B cell (primary cell): Measurements from ENCODE around the gene SGTA. TPM values are rescaled to one million over a fixed set of nuclear protein-coding genes. Genes with fewer than 3 reads are reported as not detected.

Experiments
- ATAC-seq: fragments of 200-7000 bp; cut with Tn5 transposase; one replicate; pipeline ENCODE4 v1.10.0; 2021; ENCODE audit warnings: low read depth, mild to moderate bottlenecking, moderate number of reproducible peaks, moderate library complexity
- CTCF ChIA-PET: fragments of 350-600 bp; sonication (Branson Sonifier 250); formaldehyde crosslinking; loops from one replicate; lab custom pipeline; 2021; ENCODE audit warnings: antibody characterized with exemption, inconsistent platforms; lab: Charles Lee
- POLR2A ChIA-PET: fragments of 350-600 bp; sonication (Branson Sonifier 250); formaldehyde crosslinking; loops from one replicate; lab custom pipeline; 2021; ENCODE audit warnings: antibody characterized with exemption; lab: Charles Lee
- DNase-seq: peaks from one replicate; pipeline ENCODE4 v3.0.0; 2013
- H2AFZ ChIP-seq: 2 replicates; pipeline ENCODE4 v1.6.1; 2012; ENCODE audit warnings: mild to moderate bottlenecking, low read depth, low read length; ENCODE audit not compliant: insufficient read depth, poor library complexity, severe bottlenecking
- H3K27ac ChIP-seq, 2 donors: 1 replicate in 1 of 2; 2 replicates in 1 of 2; pipeline ENCODE4 v1.5.1; 2012 to 2013; ENCODE audit warnings: low read length in 2 of 2, mild to moderate bottlenecking in 2 of 2, moderate library complexity in 1 of 2
- H3K27me3 ChIP-seq, 4 experiments: fragments of 200-600 bp in 1 of 4; sonication (generic) in 1 of 4; replicated peaks in 1 of 4; 1 replicate in 2 of 4; 2 replicates in 2 of 4; pipeline versions ENCODE4 v1.6.1 to v1.7.0; 2013 to 2016; ENCODE audit warnings: low read length in 3 of 4, mild to moderate bottlenecking in 2 of 4, mixed read lengths in 1 of 4, moderate library complexity in 1 of 4; ENCODE audit not compliant: insufficient read depth in 4 of 4, control insufficient read depth in 3 of 4; ENCODE audit errors: control extremely low read depth in 1 of 4
- H3K36me3 ChIP-seq, 2 experiments: replicated peaks in 1 of 2; 1 replicate in 1 of 2; 2 replicates in 1 of 2; pipeline versions ENCODE4 v1.6.1 to v1.7.1; 2013; ENCODE audit warnings: low read length in 1 of 2; ENCODE audit not compliant: insufficient read depth in 2 of 2, control insufficient read depth in 1 of 2; ENCODE audit errors: control extremely low read depth in 1 of 2, extremely low read depth in 1 of 2
- H3K4me1 ChIP-seq, 2 donors: fragments of 200-600 bp in 1 of 2; sonication (generic) in 1 of 2; 1 replicate in 1 of 2; 2 replicates in 1 of 2; pipeline versions ENCODE4 v1.5.1 to v1.6.1; 2013 to 2017; ENCODE audit warnings: low read length in 2 of 2; ENCODE audit not compliant: control insufficient read depth in 2 of 2, insufficient read depth in 2 of 2
- H3K4me2 ChIP-seq: replicated peaks from 2 replicates; pipeline ENCODE3; 2012; ENCODE audit warnings: mild to moderate bottlenecking, low read depth, low read length; ENCODE audit not compliant: poor library complexity, severe bottlenecking
- H3K4me3 ChIP-seq, 5 experiments: fragments of 200-600 bp in 1 of 5; sonication (generic) in 1 of 5; 1 replicate in 3 of 5; 2 replicates in 2 of 5; pipeline versions ENCODE4 v1.5.1 to v1.7.0; 2011 to 2016; ENCODE audit warnings: low read length in 4 of 5, mild to moderate bottlenecking in 4 of 5, low read depth in 2 of 5, control low read depth in 1 of 5, moderate library complexity in 1 of 5; ENCODE audit not compliant: insufficient read depth in 1 of 5; ENCODE audit errors: control extremely low read depth in 1 of 5, extremely low read depth in 1 of 5
- H3K79me2 ChIP-seq: fragments of 200-600 bp; sonication (generic); one replicate; pipeline ENCODE4 v1.6.0; 2016; ENCODE audit warnings: low read length; ENCODE audit not compliant: control insufficient read depth, insufficient read depth
- H3K9ac ChIP-seq: fragments of 200-600 bp; sonication (generic); 2 replicates; pipeline ENCODE4 v1.6.1; 2017; ENCODE audit warnings: mild to moderate bottlenecking, low read length, moderate library complexity
- H3K9me3 ChIP-seq, 3 donors: one replicate each; pipeline versions ENCODE4 v1.6.1 to v1.7.1; 2013; ENCODE audit warnings: low read length in 2 of 3; ENCODE audit not compliant: control insufficient read depth in 2 of 3, insufficient read depth in 1 of 3; ENCODE audit errors: control extremely low read depth in 1 of 3
- H4K20me1 ChIP-seq: 2 replicates; pipeline ENCODE4 v1.6.0; 2012; ENCODE audit warnings: mild to moderate bottlenecking, low read length; ENCODE audit not compliant: insufficient read depth, control insufficient read depth, poor library complexity, severe bottlenecking
- H3K27ac Mint-ChIP-seq: one replicate; pipeline ENCODE4 v1.8.0; 2021; ENCODE audit warnings: mixed read lengths
- H3K27me3 Mint-ChIP-seq: one replicate; pipeline ENCODE4 v1.8.0; 2021; ENCODE audit warnings: mixed read lengths
- H3K4me1 Mint-ChIP-seq: one replicate; pipeline ENCODE4 v1.8.0; 2021; ENCODE audit warnings: mixed read lengths
- H3K4me3 Mint-ChIP-seq: one replicate; pipeline ENCODE4 v1.8.0; 2021; ENCODE audit warnings: mixed read lengths
- H3K9me3 Mint-ChIP-seq: one replicate; pipeline ENCODE4 v1.8.0; 2022; ENCODE audit warnings: mixed read lengths; ENCODE audit not compliant: insufficient read depth
- EZH2 ChIP-seq: IDR thresholded peaks from 2 replicates; pipeline ENCODE4 v1.6.1; 2012; ENCODE audit warnings: borderline replicate concordance, low read depth, mild to moderate bottlenecking, moderate library complexity, low read length; ENCODE audit not compliant: insufficient read depth, poor library complexity, severe bottlenecking
- WGBS: methylation state at CpG from one replicate; pipeline ENCODE4 v1.1.5; 2013; ENCODE audit warnings: missing lambda C conversion rate; ENCODE audit not compliant: insufficient coverage; 5-methylcytosine and 5-hydroxymethylcytosine counted together
- intact Hi-C: fragments of 100-400 bp; cut with micrococcal nuclease; formaldehyde crosslinking; loops from one replicate; pipeline ENCODE4 v1.10.0; 2022
- polyA plus RNA-seq: library from polyadenylated mRNA; depleted of rRNA; stranded (reverse); fragments of >200 nt; gene quantifications from 2 replicates; pipeline ENCODE4 v1.2.3, GENCODE V29; 2012
- total RNA-seq, 2 donors: library from RNA; stranded (reverse); fragments of 120-200 nt in 1 of 2; gene quantifications; 1 replicate in 1 of 2; 2 replicates in 1 of 2; pipeline versions ENCODE4 v1.2.3 to v1.2.4, GENCODE V29; 2013 to 2022
- TF ChIP-seq, protein P1 (sequence below): fragments of 200-600 bp; IDR thresholded peaks from one replicate; pipeline ENCODE4 v1.8.0; 2022; ENCODE audit warnings: antibody characterized with exemption, mild to moderate bottlenecking

The SGTA gene
- total and polyA plus RNA-seq, 2 donors (not counting 1 experiment from before 2014, with no cell fraction given): 36.6 to 42.0 TPM

DNA sequence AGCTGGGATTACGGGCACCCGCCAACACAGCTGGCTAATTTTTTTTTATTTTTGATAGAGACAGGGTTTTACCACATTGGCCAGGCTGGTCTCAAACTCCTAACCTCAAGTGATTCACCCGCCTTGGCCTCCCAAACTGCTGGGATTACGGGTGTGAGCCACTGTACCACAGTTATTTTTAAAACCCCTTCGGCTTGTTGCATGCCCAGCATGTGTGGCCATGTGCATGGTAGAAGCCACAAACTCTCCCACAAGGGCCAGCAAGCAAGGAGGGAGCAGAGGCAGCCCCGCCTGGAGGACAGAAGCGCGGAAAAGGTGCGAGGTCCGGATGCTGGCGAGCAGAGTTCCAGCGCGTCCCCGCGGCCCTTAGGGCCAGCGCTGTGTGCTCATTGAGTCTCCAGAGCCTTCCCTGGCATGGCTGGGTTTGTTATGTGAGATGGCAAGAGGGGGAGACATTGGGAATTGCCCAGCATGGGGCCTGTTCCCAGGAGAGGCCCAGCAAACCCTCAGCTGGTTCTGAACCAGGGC is 15.1 kb upstream of the SGTA start:
- no peak overlapping the region for H3K4me2 ChIP-seq
- POLR2A ChIA-PET: no interaction called here

GRCh38 chr19:2797280-2797679 is 14.2 kb upstream of the SGTA start:
- H3K9ac ChIP-seq: no peak overlapping the region
- intact Hi-C loops: no loop called here
- no peaks in the 10 kb centered on the region for H3K9me3 ChIP-seq
- POLR2A ChIA-PET: no interaction called here
- Mint-ChIP-seq H3K27me3 (no peaks in the 10 kb centered on the region), H3K9me3 (no peaks in the 10 kb centered on the region), H3K4me3 (no peak overlapping the region), H3K4me1 (peaks cover 2% of the 10 kb centered on the region), H3K27ac (no peak overlapping the region)
- no peak overlapping the region for H3K4me2 ChIP-seq
- CTCF ChIA-PET: no interaction called here
- no peak for ATAC-seq
- no peak for DNase-seq
- peaks cover 0 to 28% of the 10 kb centered on the region in 2 experiments for H3K36me3 ChIP-seq
- H4K20me1 ChIP-seq: no peaks in the 10 kb centered on the region
- no peaks in the 10 kb centered on the region for H3K27me3 ChIP-seq
- 97% methylated on average over 15 of the region's 15 CpGs for WGBS
- no peaks in the 10 kb centered on the region for H3K4me1 ChIP-seq
- no peak for TF ChIP-seq EZH2
- TF ChIP-seq, protein P1, sequence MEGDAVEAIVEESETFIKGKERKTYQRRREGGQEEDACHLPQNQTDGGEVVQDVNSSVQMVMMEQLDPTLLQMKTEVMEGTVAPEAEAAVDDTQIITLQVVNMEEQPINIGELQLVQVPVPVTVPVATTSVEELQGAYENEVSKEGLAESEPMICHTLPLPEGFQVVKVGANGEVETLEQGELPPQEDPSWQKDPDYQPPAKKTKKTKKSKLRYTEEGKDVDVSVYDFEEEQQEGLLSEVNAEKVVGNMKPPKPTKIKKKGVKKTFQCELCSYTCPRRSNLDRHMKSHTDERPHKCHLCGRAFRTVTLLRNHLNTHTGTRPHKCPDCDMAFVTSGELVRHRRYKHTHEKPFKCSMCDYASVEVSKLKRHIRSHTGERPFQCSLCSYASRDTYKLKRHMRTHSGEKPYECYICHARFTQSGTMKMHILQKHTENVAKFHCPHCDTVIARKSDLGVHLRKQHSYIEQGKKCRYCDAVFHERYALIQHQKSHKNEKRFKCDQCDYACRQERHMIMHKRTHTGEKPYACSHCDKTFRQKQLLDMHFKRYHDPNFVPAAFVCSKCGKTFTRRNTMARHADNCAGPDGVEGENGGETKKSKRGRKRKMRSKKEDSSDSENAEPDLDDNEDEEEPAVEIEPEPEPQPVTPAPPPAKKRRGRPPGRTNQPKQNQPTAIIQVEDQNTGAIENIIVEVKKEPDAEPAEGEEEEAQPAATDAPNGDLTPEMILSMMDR: no peak
- peaks cover 36% of the 10 kb centered on the region for H3K79me2 ChIP-seq
- H3K4me3 ChIP-seq: no peak overlapping the region
- no peak overlapping the region for H2AFZ ChIP-seq
- H3K27ac ChIP-seq: no peak overlapping the region

More for the DNA sequence above, 15.1 kb upstream of the SGTA start:
- Histone ChIP-seq H3K27me3 (no peaks in the 10 kb centered on the region), H3K9me3 (no peaks in the 10 kb centered on the region), H4K20me1 (no peaks in the 10 kb centered on the region), H3K4me3 (no peak overlapping the region), H3K9ac (no peak overlapping the region), H3K79me2 (peaks cover 36% of the 10 kb centered on the region), H3K27ac (no peak overlapping the region), H2AFZ (no peak overlapping the region), H3K36me3 (peaks cover 0 to 31% of the 10 kb centered on the region in 2 experiments), H3K4me1 (no peaks in the 10 kb centered on the region)
- DNase-seq (no peak), ATAC-seq (no peak)
- intact Hi-C loops: no loop called here
- H3K4me1 Mint-ChIP-seq: peaks cover 2% of the 10 kb centered on the region
- H3K9me3 Mint-ChIP-seq: no peaks in the 10 kb centered on the region
- CTCF ChIA-PET: no interaction called here
- H3K4me3 Mint-ChIP-seq: no peak overlapping the region
- no peak overlapping the region for H3K27ac Mint-ChIP-seq
- no peak for TF ChIP-seq EZH2
- TF ChIP-seq, protein P1: no peak
- H3K27me3 Mint-ChIP-seq: no peaks in the 10 kb centered on the region
- WGBS: 98% methylated on average over 14 of the region's 16 CpGs
